Left lung (tissue), 14 donors: Measurements from ENCODE around the gene KCNMB2. TPM values are rescaled to one million over a fixed set of nuclear protein-coding genes. Genes with fewer than 3 reads are reported as not detected.

Experiments
- ATAC-seq: fragments of 200-7000 bp; cut with Tn5 transposase; one replicate; pipeline ENCODE4 v1.9.1; 2020; ENCODE audit warnings: moderate library complexity
- DNase-seq, 4 donors: peaks; one replicate each; pipeline ENCODE4 v3.0.0-alpha.2; 2013 to 2020
- H3K27ac ChIP-seq, 2 donors: fragments of 200-600 bp; sonication (generic) in 1 of 2; one replicate each; pipeline versions ENCODE4 v1.5.0 to v1.8.0; 2020 to 2021
- H3K27me3 ChIP-seq, 2 donors: fragments of 200-600 bp; sonication (generic) in 1 of 2; one replicate each; pipeline versions ENCODE4 v1.5.0 to v1.8.0; 2020 to 2021
- H3K36me3 ChIP-seq, 2 donors: fragments of 200-600 bp; sonication (generic) in 1 of 2; one replicate each; pipeline versions ENCODE4 v1.5.0 to v1.8.0; 2020 to 2021
- H3K4me1 ChIP-seq, 2 donors: fragments of 200-600 bp; one replicate each; pipeline ENCODE4 v1.8.0; 2021
- H3K4me3 ChIP-seq, 2 donors: fragments of 200-600 bp; sonication (generic) in 1 of 2; one replicate each; pipeline versions ENCODE4 v1.5.0 to v1.8.0; 2020 to 2021; ENCODE audit warnings: mild to moderate bottlenecking in 1 of 2
- H3K9me3 ChIP-seq, 2 donors: fragments of 200-600 bp; sonication (generic) in 1 of 2; one replicate each; pipeline versions ENCODE4 v1.5.0 to v1.8.0; 2020 to 2021
- intact Hi-C, 2 donors: fragments of 100-400 bp; cut with DNase I; formaldehyde crosslinking; loops; one replicate each; pipeline versions ENCODE4 v1.11.2 to v1.14.2; 2022
- long read RNA-seq, 12 donors: library from polyadenylated mRNA in 2 of 12; unstranded in 2 of 12; transcript quantifications; one replicate each; pipeline ENCODE4 v2.0.0 and lab custom pipeline, GENCODE V29; 2019 to 2026
- polyA plus RNA-seq, 6 donors: library from polyadenylated mRNA; unstranded; fragments of 120-200 nt; gene quantifications; one replicate each; pipeline ENCODE4 v1.2.1, GENCODE V29; 2013; ENCODE audit not compliant: insufficient read length in 6 of 6
- total RNA-seq, 2 donors: library from RNA; stranded (reverse); fragmentation: NEBNext Ultra II Directional; extraction: Animal tissue kit (Norgen Biotek cat#: 25700); gene quantifications; one replicate each; pipeline ENCODE4 v1.2.1, GENCODE V29; 2021
- TF ChIP-seq, protein P1 (sequence below), 2 donors: fragments of 200-600 bp; sonication (generic) in 1 of 2; IDR thresholded peaks; one replicate each; pipeline versions ENCODE4 v1.5.0 to v1.8.0; 2021; ENCODE audit warnings: antibody characterized with exemption in 2 of 2
- donor health status: DM: no; HTN: yes; CAD: no.
- donor health status: DM: no; HTN: no; CAD: no.

Gene KCNMB2
- total RNA-seq (1 to 10 TPM in 1 of 2 donors, under 1 TPM in 1; 0.45 to 1.4 TPM), polyA plus RNA-seq (10 to 100 TPM in 5 of 6 donors, 1 to 10 TPM in 1; 9.8 to 16.9 (median 13.4) TPM)
- long read RNA-seq, donor 1, partial matches to known transcripts, result 0 of 1 reads
- long read RNA-seq, donor 1, other reads (novel, unspliced or antisense), result 0 of 1 reads
- long read RNA-seq, donor 2, transcript KCNMB2-201 (4 exons, 2,271 nt), result major isoform, 5 of 5 reads
- long read RNA-seq, donor 2, partial matches to known transcripts, result 0 of 5 reads
- long read RNA-seq, donor 2, other reads (novel, unspliced or antisense), result 0 of 5 reads
- long read RNA-seq, donor 3, partial matches to known transcripts, result 0 of 2 reads
- long read RNA-seq, donor 3, other reads (novel, unspliced or antisense), result 0 of 2 reads
- long read RNA-seq, donor 4, result 0 reads
- long read RNA-seq, donor 5, partial matches to known transcripts, result 0 of 3 reads
- long read RNA-seq, donor 5, other reads (novel, unspliced or antisense), result 0 of 3 reads
- long read RNA-seq, donor 6, partial matches to known transcripts, result 0 of 1 reads
- long read RNA-seq, donor 6, other reads (novel, unspliced or antisense), result 0 of 1 reads
- long read RNA-seq, donor 7, result 0 reads
- long read RNA-seq, donor 8, partial matches to known transcripts, result 0 of 1 reads
- long read RNA-seq, donor 8, other reads (novel, unspliced or antisense), result 0 of 1 reads
- long read RNA-seq, donor 9, result 0 reads
- long read RNA-seq, donor 10, result 0 reads
- long read RNA-seq, donor 11, partial matches to known transcripts, result 0 of 3 reads
- long read RNA-seq, donor 11, other reads (novel, unspliced or antisense), result 0 of 3 reads
- long read RNA-seq, donor 12, partial matches to known transcripts, result 0 of 2 reads
- long read RNA-seq, donor 12, other reads (novel, unspliced or antisense), result 0 of 2 reads

DNA sequence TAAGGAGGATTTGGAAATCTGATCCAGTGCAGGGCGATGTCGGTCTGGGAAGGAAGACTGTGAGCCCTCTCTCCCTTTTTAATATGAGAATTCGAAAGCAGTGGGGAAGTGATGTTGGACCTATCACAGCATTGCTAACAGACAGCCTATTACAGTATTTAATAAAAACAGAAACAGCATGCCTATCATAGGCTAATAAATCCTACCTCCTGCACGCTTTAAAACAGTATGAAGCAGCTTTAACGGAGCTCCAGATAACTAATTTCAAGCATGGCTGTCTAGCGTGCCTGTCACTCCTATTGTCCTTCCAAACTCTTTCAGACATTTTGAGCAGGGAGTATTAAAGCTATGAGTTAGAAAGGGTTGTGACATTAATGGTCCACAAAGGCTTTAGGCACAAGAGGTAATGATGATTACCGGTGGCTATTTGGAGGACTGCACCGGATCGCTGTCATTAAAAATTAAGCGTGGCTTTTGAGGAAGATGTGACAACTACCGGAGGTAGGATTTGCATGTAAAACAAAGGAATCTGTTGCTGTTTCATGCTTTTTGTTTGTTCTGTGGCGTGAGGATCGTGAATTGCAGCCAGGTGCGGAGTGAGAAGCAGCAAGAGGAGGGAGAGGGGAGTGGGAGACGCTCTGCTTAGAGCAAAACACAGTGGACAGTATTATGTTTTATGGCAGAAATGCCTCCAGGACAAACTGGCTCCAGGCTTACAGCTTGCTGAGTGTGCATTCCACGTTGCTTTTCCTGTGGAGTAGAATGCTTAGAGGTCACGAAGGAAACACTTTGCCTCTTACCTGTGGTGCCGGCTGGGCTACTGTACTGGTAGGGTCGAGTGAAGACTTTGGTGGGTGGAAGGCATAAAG, at the start of gene KCNMB2:
TSS of gene KCNMB2 (plus strand) at position 226 of the 869 bp plus-strand sequence.
- H3K27ac ChIP-seq, result no peak within 1 kb of the TSS
- intact Hi-C loops, result no loop called here
- ATAC-seq (peak; percentile 70), DNase-seq (peak in 2 of 4 donors; percentile 59 to 78)
- peaks cover 3 to 31% of the 10 kb centered on the region in 2 donors for H3K27me3 ChIP-seq
- H3K36me3 ChIP-seq, result no peaks in the 10 kb centered on the region
- H3K9me3 ChIP-seq, result no peaks in the 10 kb centered on the region
- H3K4me1 ChIP-seq, result no peaks in the 10 kb centered on the region
- TF ChIP-seq, protein P1, sequence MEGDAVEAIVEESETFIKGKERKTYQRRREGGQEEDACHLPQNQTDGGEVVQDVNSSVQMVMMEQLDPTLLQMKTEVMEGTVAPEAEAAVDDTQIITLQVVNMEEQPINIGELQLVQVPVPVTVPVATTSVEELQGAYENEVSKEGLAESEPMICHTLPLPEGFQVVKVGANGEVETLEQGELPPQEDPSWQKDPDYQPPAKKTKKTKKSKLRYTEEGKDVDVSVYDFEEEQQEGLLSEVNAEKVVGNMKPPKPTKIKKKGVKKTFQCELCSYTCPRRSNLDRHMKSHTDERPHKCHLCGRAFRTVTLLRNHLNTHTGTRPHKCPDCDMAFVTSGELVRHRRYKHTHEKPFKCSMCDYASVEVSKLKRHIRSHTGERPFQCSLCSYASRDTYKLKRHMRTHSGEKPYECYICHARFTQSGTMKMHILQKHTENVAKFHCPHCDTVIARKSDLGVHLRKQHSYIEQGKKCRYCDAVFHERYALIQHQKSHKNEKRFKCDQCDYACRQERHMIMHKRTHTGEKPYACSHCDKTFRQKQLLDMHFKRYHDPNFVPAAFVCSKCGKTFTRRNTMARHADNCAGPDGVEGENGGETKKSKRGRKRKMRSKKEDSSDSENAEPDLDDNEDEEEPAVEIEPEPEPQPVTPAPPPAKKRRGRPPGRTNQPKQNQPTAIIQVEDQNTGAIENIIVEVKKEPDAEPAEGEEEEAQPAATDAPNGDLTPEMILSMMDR (IDR thresholded peaks at IDR 0.05), result no peak
- H3K4me3 ChIP-seq, result peak within 1 kb of the TSS; percentile 13 to 16

GRCh38 chr3:178486903-178487302, 49.3 kb upstream of the KCNMB2 start:
- Histone ChIP-seq H3K27ac (no peak overlapping the region), H3K4me1 (no peaks in the 10 kb centered on the region), H3K27me3 (no peaks in the 10 kb centered on the region), H3K36me3 (no peaks in the 10 kb centered on the region), H3K9me3 (no peaks in the 10 kb centered on the region), H3K4me3 (no peak overlapping the region)
- ATAC-seq (no peak), DNase-seq (no peak)
- intact Hi-C loops, result no loop called here
- TF ChIP-seq, protein P1 (IDR thresholded peaks at IDR 0.05), result no peak

DNA sequence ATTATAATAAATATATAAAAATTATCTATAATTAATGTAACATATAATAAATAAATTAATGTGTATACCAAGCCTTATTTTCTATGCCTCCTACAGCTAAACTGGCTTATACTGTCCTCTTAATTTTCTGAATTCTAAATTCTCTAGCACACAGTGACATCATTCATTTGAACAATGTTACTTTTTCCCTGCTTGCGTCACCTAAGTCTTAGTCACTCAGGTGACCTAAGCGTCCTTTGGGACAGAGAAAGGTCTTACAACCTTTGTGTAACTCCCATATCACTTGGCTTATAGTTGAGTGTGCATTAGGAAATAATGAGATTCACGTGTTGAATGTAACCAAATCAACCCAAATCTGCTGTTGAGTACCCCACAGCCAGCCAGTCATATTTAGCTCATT, 48.5 kb upstream of the KCNMB2 start:
- Histone ChIP-seq H3K27ac (no peak overlapping the region), H3K36me3 (no peaks in the 10 kb centered on the region), H3K27me3 (no peaks in the 10 kb centered on the region), H3K9me3 (no peaks in the 10 kb centered on the region), H3K4me3 (no peak overlapping the region), H3K4me1 (no peaks in the 10 kb centered on the region)
- TF ChIP-seq, protein P1 (IDR thresholded peaks at IDR 0.05), result no peak
- intact Hi-C loops, result no loop called here
- DNase-seq, result no peak
- ATAC-seq, result no peak

- H3K27me3 ChIP-seq, result no peaks in the 10 kb centered on the region
- TF ChIP-seq, protein P1 (IDR thresholded peaks at IDR 0.05), result no peak
- intact Hi-C loops, result no loop called here
- no peaks in the 10 kb centered on the region for H3K4me1 ChIP-seq
- DNase-seq, result no peak
- H3K27ac ChIP-seq, result no peak overlapping the region
- no peaks in the 10 kb centered on the region for H3K36me3 ChIP-seq
- no peak for ATAC-seq
- no peak overlapping the region for H3K4me3 ChIP-seq
- peaks cover 0 to 7% of the 10 kb centered on the region in 2 donors for H3K9me3 ChIP-seq
These were observed 44.5 kb upstream of the KCNMB2 start for GRCh38 chr3:178491751-178492150.
